Hepatocyte (in vitro differentiated cells): ENCODE results near the gene FAM236B. TPM values are rescaled to one million over a fixed set of nuclear protein-coding genes. Genes with fewer than 3 reads are reported as not detected.
A peak's percentile ranks its signal among the peaks of the same experiment; 100 is the strongest.
"Not testable (repeated sequence)": the region's sequence is repeated elsewhere in the genome, so short reads cannot be mapped to it uniquely, and the experiment has no call there.

ENCODE experiments used
- DNase-seq: peaks from one replicate; pipeline ENCODE4 v3.0.0-alpha.2; 2016; ENCODE audit warnings: low spot score
- H2AFZ ChIP-seq: fragments of 200-600 bp; sonication (generic); 2 replicates; pipeline ENCODE4 v1.6.0; 2016; ENCODE audit warnings: antibody characterized with exemption, mild to moderate bottlenecking
- H3K27ac ChIP-seq: fragments of 200-600 bp; sonication (generic); 2 replicates; pipeline ENCODE4 v1.5.1; 2016; ENCODE audit warnings: mild to moderate bottlenecking
- H3K27me3 ChIP-seq: fragments of 200-600 bp; sonication (generic); 2 replicates; pipeline ENCODE4 v1.6.1; 2016
- H3K36me3 ChIP-seq: fragments of 200-600 bp; sonication (generic); replicated peaks from 2 replicates; pipeline ENCODE4 v1.5.1; 2016; ENCODE audit warnings: low read depth; ENCODE audit not compliant: insufficient read depth
- H3K4me1 ChIP-seq: fragments of 200-600 bp; sonication (generic); 2 replicates; pipeline ENCODE4 v1.5.1; 2016; ENCODE audit warnings: mild to moderate bottlenecking, moderate library complexity; ENCODE audit not compliant: insufficient read depth
- H3K4me2 ChIP-seq: fragments of 200-600 bp; sonication (generic); 2 replicates; pipeline ENCODE4 v1.6.0; 2016
- H3K4me3 ChIP-seq: fragments of 200-600 bp; sonication (generic); 2 replicates; pipeline ENCODE4 v1.5.1; 2016; ENCODE audit warnings: mild to moderate bottlenecking
- H3K79me2 ChIP-seq: fragments of 200-600 bp; sonication (generic); 2 replicates; pipeline ENCODE4 v1.6.0; 2017; ENCODE audit warnings: mild to moderate bottlenecking
- H3K9me2 ChIP-seq: fragments of 200-600 bp; sonication (generic); replicated peaks from 2 replicates; pipeline ENCODE4 v1.6.0; 2017; ENCODE audit warnings: mild to moderate bottlenecking; ENCODE audit not compliant: insufficient read depth
- H3K9me3 ChIP-seq: fragments of 200-600 bp; sonication (generic); 2 replicates; pipeline ENCODE4 v1.5.1; 2016; ENCODE audit warnings: low read depth, mild to moderate bottlenecking
- H4K20me1 ChIP-seq: fragments of 200-600 bp; sonication (generic); 2 replicates; pipeline ENCODE4 v1.6.0; 2016; ENCODE audit warnings: mild to moderate bottlenecking; ENCODE audit not compliant: insufficient read depth, poor library complexity, severe bottlenecking
- EZH2 ChIP-seq: fragments of 200-600 bp; sonication (generic); IDR thresholded peaks from 2 replicates; pipeline ENCODE4 v1.6.1; 2016; ENCODE audit warnings: antibody characterized with exemption, mild to moderate bottlenecking, borderline replicate concordance
- EZH2phosphoT487 ChIP-seq: fragments of 200-600 bp; sonication (generic); IDR thresholded peaks from one replicate; pipeline ENCODE4 v1.6.1; 2018; ENCODE audit warnings: antibody characterized with exemption, mild to moderate bottlenecking, low read depth, moderate library complexity; ENCODE audit not compliant: unreplicated experiment, severe bottlenecking
- WGBS: methylation state at CpG from one replicate; pipeline ENCODE4 v1.1.6; 2016; ENCODE audit warnings: low lambda C conversion rate; ENCODE audit errors: missing lambda C conversion rate; 5-methylcytosine and 5-hydroxymethylcytosine counted together
- polyA plus RNA-seq: library from polyadenylated mRNA; unstranded; fragments of >200 nt; fragmentation: Nextera tagmentation; extraction: Ambion mirVana; gene quantifications from 2 replicates; pipeline ENCODE4 v1.2.1, GENCODE V29; 2016
- total RNA-seq: library from RNA; depleted of rRNA; stranded (reverse); fragments of >200 nt; gene quantifications from 2 replicates; pipeline ENCODE4 v1.2.3, GENCODE V29; 2014
- TF ChIP-seq, protein P1 (sequence below): fragments of 200-600 bp; sonication (generic); IDR thresholded peaks from 2 replicates; pipeline ENCODE4 v1.5.1; 2016; ENCODE audit warnings: antibody characterized with exemption, mild to moderate bottlenecking; ENCODE audit not compliant: poor library complexity

The FAM236B gene
- total and polyA plus RNA-seq, 2 experiments from 2014 or later, result not detected

DNA sequence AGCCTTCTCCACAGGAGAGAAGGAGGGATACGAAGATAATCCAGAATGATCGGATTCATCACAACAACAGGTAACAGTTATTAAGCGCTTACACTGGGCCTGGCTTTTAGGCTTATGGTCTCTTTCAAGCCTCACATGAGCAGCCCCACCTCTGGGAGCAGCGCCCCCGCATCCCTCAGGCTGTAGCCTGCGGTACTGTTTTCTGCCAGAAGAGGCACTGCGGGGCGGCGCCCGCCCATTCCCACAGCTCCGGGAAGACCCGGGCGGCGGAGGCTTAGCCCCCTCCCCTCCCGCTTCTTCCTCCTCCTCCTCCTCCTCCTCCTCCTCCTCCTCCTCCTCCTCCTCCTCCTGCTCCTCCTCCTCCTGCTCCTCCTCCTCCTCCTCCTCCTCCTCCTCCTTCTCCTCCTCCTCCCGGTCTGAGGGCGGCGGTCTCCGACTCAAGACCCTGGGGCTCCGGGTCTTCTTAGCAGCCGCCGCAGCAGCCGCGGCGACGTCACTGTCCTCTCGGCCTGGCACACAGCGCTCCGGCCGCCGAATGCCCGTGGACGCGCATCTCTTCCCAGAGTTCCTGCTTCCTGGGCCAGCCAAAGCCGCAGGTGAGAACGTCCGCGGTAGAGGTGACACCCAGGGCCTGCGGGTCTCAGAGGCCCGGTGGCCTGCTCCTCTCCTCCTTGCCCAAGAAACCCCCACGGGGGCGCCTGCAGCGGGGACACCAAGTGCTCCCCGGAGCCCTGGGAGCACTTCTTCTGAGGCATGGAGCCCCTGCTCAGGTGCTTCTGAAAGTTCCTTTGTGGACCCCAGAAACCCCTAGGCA is 5.6 kb downstream of the FAM236B start, which contains the start of gene DMRTC1B:
TSS of gene DMRTC1B (plus strand) at position 238 of the 814 bp plus-strand sequence. CDS start 68,246 bp downstream, outside the sequence.
- not testable (repeated sequence) for H3K27ac ChIP-seq, H3K4me1 ChIP-seq, H3K9me3 ChIP-seq, H4K20me1 ChIP-seq, H3K4me2 ChIP-seq, H3K9me2 ChIP-seq, H3K36me3 ChIP-seq, H3K4me3 ChIP-seq, H2AFZ ChIP-seq, H3K79me2 ChIP-seq, H3K27me3 ChIP-seq, DNase-seq
- no CpG with 5 or more reads among the region's 44 CpGs for WGBS

DNA sequence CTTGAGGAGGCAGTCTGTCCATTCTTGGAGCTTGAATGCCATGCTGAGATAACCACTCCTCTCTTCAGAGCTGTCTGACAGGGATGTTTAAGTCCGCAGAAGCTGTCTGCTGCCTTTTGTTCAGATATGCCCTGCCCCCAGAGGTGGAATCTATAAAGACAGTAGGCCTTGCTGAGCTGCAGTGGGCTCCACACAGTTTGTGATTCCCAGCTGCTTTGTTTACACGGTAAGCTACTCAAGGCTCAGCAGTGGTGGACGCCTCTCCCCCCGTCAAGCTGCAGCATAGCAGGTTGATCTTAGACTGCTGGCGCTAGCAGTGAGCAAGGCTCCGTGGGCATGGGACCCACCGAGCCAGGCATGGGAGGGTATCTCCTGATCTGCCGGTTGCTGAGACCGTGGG is 22.0 kb downstream of the FAM236B start:
- not testable (repeated sequence) for H3K79me2 ChIP-seq, H3K36me3 ChIP-seq, H3K9me3 ChIP-seq, H3K4me1 ChIP-seq, DNase-seq, H3K9me2 ChIP-seq, H3K27me3 ChIP-seq, H3K4me2 ChIP-seq, H4K20me1 ChIP-seq, H3K4me3 ChIP-seq, H3K27ac ChIP-seq, H2AFZ ChIP-seq
- WGBS, result no CpG with 5 or more reads among the region's 9 CpGs

DNA sequence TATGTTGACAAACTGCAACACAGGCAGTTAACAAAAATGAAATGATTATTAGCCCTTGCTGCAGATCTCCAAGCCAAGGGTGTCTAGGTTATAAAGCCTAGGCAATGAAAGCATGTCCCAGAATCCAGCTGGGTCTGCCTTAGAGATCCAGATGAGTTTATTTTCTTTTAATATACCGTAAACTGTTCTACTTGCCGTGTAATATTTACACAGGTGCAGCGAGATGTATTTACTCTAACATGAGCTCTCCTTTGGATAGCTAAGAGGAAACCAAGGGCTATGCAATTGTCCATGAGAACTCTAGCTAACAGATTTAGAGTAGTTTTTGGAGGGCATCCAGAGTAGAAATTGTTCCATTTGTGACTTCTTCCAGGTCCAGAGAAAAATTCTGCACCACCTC is 33.9 kb downstream of the FAM236B start:
- not testable (repeated sequence) for H3K4me1 ChIP-seq, H3K4me3 ChIP-seq, H3K27me3 ChIP-seq, H3K4me2 ChIP-seq, H3K27ac ChIP-seq, H3K36me3 ChIP-seq, DNase-seq, H2AFZ ChIP-seq, H3K9me3 ChIP-seq, H3K79me2 ChIP-seq, H4K20me1 ChIP-seq, H3K9me2 ChIP-seq
- whole genome bisulfite sequencing, result no CpG with 5 or more reads among the region's 3 CpGs

DNA sequence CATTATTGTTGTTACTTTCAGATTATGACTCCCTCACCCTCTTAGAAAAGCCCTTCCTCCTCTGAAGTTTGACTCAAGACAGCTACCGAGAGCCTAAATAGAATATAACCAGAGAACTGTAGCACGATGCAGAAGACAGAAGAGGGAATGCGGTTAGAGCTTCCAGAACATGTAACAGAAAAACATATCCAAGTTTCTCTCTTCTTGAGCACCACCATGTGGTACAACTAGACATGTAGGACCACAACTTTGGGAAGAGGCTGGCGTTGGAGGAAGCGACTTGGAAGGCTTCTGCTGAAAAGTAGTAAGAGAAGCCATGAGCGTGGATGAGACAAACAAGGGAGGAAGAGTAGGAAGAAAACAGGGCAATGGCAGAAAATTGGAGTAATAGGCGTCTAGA is 36.9 kb downstream of the FAM236B start:
- not testable (repeated sequence) for H2AFZ ChIP-seq, H3K4me1 ChIP-seq, H3K27me3 ChIP-seq, H4K20me1 ChIP-seq, H3K79me2 ChIP-seq, H3K9me3 ChIP-seq, H3K9me2 ChIP-seq, H3K36me3 ChIP-seq, DNase-seq, H3K27ac ChIP-seq, H3K4me2 ChIP-seq, H3K4me3 ChIP-seq
- WGBS, result no CpG with 5 or more reads among the region's 7 CpGs

DNA sequence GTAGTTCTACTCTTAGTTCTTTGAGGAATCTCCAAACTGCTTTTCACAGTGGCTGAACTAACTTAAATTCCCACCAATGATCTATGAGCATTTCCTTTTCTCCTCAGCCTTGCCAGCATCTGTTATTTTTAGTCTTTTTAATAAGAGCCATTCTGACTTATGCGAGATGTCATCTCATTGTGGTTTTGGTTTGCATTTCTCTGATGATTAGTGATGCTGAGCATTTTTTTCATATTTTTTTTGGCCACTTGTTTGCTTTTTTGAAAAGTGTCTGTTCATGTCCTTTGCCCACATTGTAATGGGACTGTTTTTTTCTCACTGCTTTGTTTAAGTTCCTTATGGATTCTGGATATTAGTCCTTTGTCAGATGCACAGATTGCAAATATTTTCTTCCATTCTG is 46.9 kb downstream of the FAM236B start:
- 95% methylated on average over 1 of the region's 1 CpG for WGBS
- Histone ChIP-seq H3K4me3 (no peak overlapping the region), H3K4me1 (no peaks in the 10 kb centered on the region), H3K27ac (no peak overlapping the region), H3K4me2 (no peak overlapping the region), H4K20me1 (no peaks in the 10 kb centered on the region), H2AFZ (no peak overlapping the region), H3K79me2 (no peaks in the 10 kb centered on the region), H3K9me3 (no peaks in the 10 kb centered on the region), H3K9me2 (no peaks in the 10 kb centered on the region), H3K36me3 (no peaks in the 10 kb centered on the region), H3K27me3 (no peaks in the 10 kb centered on the region)
- TF ChIP-seq, protein P1, sequence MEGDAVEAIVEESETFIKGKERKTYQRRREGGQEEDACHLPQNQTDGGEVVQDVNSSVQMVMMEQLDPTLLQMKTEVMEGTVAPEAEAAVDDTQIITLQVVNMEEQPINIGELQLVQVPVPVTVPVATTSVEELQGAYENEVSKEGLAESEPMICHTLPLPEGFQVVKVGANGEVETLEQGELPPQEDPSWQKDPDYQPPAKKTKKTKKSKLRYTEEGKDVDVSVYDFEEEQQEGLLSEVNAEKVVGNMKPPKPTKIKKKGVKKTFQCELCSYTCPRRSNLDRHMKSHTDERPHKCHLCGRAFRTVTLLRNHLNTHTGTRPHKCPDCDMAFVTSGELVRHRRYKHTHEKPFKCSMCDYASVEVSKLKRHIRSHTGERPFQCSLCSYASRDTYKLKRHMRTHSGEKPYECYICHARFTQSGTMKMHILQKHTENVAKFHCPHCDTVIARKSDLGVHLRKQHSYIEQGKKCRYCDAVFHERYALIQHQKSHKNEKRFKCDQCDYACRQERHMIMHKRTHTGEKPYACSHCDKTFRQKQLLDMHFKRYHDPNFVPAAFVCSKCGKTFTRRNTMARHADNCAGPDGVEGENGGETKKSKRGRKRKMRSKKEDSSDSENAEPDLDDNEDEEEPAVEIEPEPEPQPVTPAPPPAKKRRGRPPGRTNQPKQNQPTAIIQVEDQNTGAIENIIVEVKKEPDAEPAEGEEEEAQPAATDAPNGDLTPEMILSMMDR, result no peak
- TF ChIP-seq EZH2 (no peak), EZH2phosphoT487 (no peak)
- DNase-seq, result no peak

DNA sequence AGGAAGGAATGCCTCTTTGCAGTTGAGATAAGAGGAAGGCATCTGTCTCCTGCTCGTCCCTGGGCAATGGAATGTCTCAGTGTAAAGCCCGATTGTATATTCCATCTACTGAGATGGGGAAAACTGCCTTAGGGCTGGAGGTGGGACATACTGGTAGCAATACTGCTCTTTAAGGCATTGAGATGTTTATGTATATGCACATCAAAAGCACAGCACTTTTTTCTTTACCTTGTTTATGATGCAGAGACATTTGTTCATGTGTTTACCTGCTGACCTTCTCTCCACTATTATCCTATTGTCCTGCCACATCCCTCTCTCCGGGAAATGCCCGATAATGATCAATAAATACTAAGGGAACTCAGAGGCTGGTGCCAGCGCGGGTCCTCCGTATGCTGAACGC is 48.8 kb downstream of the FAM236B start:
- WGBS, result 56% methylated on average over 8 of the region's 8 CpGs

More for the DNA sequence above, 48.8 kb downstream of the FAM236B start:
- not testable (repeated sequence) for H3K36me3 ChIP-seq, H3K9me2 ChIP-seq, H3K4me2 ChIP-seq, H3K27ac ChIP-seq, H3K9me3 ChIP-seq, H3K27me3 ChIP-seq, H3K4me3 ChIP-seq, H3K79me2 ChIP-seq, H2AFZ ChIP-seq, H4K20me1 ChIP-seq, H3K4me1 ChIP-seq
- peak; percentile 8 for DNase-seq
